Heart right ventricle (tissue), 16 donors: ENCODE results near the gene FIP1L1. TPM values are rescaled to one million over a fixed set of nuclear protein-coding genes. Genes with fewer than 3 reads are reported as not detected.

Source experiments
- ATAC-seq, 8 donors: fragments of 200-7000 bp; cut with Tn5 transposase; one replicate each; pipeline ENCODE4 v1.9.1; 2020; ENCODE audit warnings: mild to moderate bottlenecking in 8 of 8, moderate library complexity in 8 of 8, moderate number of reproducible peaks in 1 of 8
- DNase-seq, 2 donors: peaks; one replicate each; pipeline ENCODE4 v3.0.0-alpha.2; 2020
- H3K27ac ChIP-seq, 10 donors: fragments of 200-600 bp; sonication (generic) in 2 of 10; one replicate each; pipeline versions ENCODE4 v1.5.0 to v1.8.0; 2020 to 2022; ENCODE audit warnings: mild to moderate bottlenecking in 3 of 10
- H3K27me3 ChIP-seq, 7 donors: fragments of 200-600 bp; one replicate each; pipeline ENCODE4 v1.8.0; 2021 to 2022; ENCODE audit warnings: mild to moderate bottlenecking in 2 of 7
- H3K36me3 ChIP-seq, 9 donors: fragments of 200-600 bp; sonication (generic) in 1 of 9; one replicate each; pipeline versions ENCODE4 v1.5.0 to v1.8.0; 2020 to 2022; ENCODE audit warnings: mild to moderate bottlenecking in 2 of 9
- H3K4me1 ChIP-seq, 9 donors: fragments of 200-600 bp; sonication (generic) in 1 of 9; one replicate each; pipeline versions ENCODE4 v1.5.0 to v1.8.0; 2020 to 2022; ENCODE audit warnings: mild to moderate bottlenecking in 4 of 9
- H3K4me3 ChIP-seq, 10 donors: fragments of 200-600 bp; sonication (generic) in 2 of 10; one replicate each; pipeline versions ENCODE4 v1.5.0 to v1.8.0; 2020 to 2022; ENCODE audit warnings: mild to moderate bottlenecking in 7 of 10, moderate library complexity in 2 of 10
- H3K9me3 ChIP-seq, 11 donors: fragments of 200-600 bp in 10 of 11; sonication (generic) in 2 of 11; one replicate each; pipeline versions ENCODE4 v1.5.0 to v1.8.0; 2013 to 2022; ENCODE audit warnings: mild to moderate bottlenecking in 2 of 11, control low read depth in 1 of 11, moderate library complexity in 1 of 11
- WGBS, 2 donors: extraction: QIAGEN DNeasy Blood & Tissue Kit; methylation state at CpG; one replicate each; pipeline ENCODE4 v1.1.7; 2013; ENCODE audit warnings: inconsistent platforms in 1 of 2; 5-methylcytosine and 5-hydroxymethylcytosine counted together
- intact Hi-C, 10 donors: fragments of 100-400 bp; cut with DNase I; formaldehyde crosslinking; loops; one replicate each; pipeline versions ENCODE4 v1.11.1 to v1.14.2; 2022
- polyA plus RNA-seq, 2 donors: library from polyadenylated mRNA; stranded (reverse); fragments of 200-250 nt; gene quantifications; one replicate each; pipeline ENCODE4 v1.2.3, GENCODE V29; 2013
- total RNA-seq, 10 donors: library from RNA; stranded (reverse); fragmentation: NEBNext Ultra II Directional in 3 of 10; extraction: Animal tissue kit (Norgen Biotek cat#: 25700) in 3 of 10; gene quantifications; one replicate each; pipeline versions ENCODE4 v1.2.1 to v1.2.4, GENCODE V29; 2021 to 2023
- TF ChIP-seq, protein P1 (sequence below), 9 donors: fragments of 200-600 bp; sonication (generic) in 2 of 9; IDR thresholded peaks; one replicate each; pipeline versions ENCODE4 v1.5.0 to v1.8.0; 2021 to 2022; ENCODE audit warnings: antibody characterized with exemption in 9 of 9, mild to moderate bottlenecking in 5 of 9, moderate library complexity in 1 of 9
- donor health status: Arrhythmogenic right ventricular cardiomyopathy.
- donor health status: ischemic (EF 13 %, LVEDD 7.1; RV severe dilation, severe dysfunction).
- donor health status: healthy with polysubstance abuse.
- donor health status: DM: no; HTN: yes; CAD: no.
- donor health status: DM: no; HTN: no; CAD: no.
- donor health status: ischemic (EF 25% LVEDD 6.9; RV normal size, moderate dysfunction).
- donor health status: ischemic (EF 25% LVEDD 5.7; RV mildly dilated, moderate dysfunction).
- donor health status: healthy.
- donor health status: DM: yes; HTN: yes; CAD: no.
- donor health status: Ischemic cardiomyopathy.
- donor health status: ischemic (EF 35%, LVEDD 5.7; RV mildly dilated, moderate dysfunction).
- donor health status: nonischemic (EF 11% LVEDD 7.7; RV severe dilation, severe dysfunction).
- donor health status: DM: yes; HTN: yes; CAD: no.
- donor health status: PGD.
- donor health status: ischemic (EF 29% LVEDD 5.4; RV normal size, mild dysfunction).
- donor health status: nonischemic (EF 23%, LVEDD 6.1; RV moderate dilation, normal function).

Gene FIP1L1
- total and polyA plus RNA-seq, 12 donors = 26.9 to 47.0 (median 29.7) TPM

DNA sequence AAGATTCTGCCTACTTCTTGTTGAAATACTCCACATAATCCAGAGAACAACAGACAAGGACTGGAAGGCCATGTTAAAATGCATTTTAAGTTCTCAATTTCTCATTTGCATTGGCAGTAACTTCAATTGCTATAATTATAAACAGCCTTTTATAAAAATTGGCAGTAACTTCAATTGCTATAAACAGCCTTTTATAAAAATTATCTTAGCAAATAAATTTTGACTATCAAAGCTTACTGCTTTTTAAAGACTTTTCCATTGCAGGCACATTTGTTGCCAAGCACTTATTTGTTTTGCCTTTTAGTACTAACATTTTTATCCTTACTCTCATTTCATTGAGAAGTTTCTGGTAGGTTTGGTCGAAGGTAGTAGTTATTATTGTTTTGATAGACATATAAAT lies 29.4 kb upstream of the FIP1L1 start:
- ATAC-seq (no peak), DNase-seq (no peak)
- intact Hi-C loops = no loop called here
- H3K9me3 ChIP-seq = peaks cover 0 to 13% (median 0%) of the 10 kb centered on the region in 11 donors
- peaks cover 0 to 49% (median 3%) of the 10 kb centered on the region in 9 donors for H3K36me3 ChIP-seq
- no peaks in the 10 kb centered on the region for H3K27me3 ChIP-seq
- TF ChIP-seq, protein P1, sequence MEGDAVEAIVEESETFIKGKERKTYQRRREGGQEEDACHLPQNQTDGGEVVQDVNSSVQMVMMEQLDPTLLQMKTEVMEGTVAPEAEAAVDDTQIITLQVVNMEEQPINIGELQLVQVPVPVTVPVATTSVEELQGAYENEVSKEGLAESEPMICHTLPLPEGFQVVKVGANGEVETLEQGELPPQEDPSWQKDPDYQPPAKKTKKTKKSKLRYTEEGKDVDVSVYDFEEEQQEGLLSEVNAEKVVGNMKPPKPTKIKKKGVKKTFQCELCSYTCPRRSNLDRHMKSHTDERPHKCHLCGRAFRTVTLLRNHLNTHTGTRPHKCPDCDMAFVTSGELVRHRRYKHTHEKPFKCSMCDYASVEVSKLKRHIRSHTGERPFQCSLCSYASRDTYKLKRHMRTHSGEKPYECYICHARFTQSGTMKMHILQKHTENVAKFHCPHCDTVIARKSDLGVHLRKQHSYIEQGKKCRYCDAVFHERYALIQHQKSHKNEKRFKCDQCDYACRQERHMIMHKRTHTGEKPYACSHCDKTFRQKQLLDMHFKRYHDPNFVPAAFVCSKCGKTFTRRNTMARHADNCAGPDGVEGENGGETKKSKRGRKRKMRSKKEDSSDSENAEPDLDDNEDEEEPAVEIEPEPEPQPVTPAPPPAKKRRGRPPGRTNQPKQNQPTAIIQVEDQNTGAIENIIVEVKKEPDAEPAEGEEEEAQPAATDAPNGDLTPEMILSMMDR (IDR thresholded peaks at IDR 0.05) = no peak
- 83 to 91% methylated on average over 1 of the region's 1 CpG for WGBS, 2 donors
- no peak overlapping the region for H3K4me3 ChIP-seq
- peaks cover 0 to 22% (median 12%) of the 10 kb centered on the region in 9 donors for H3K4me1 ChIP-seq
- H3K27ac ChIP-seq = peak overlapping the region in 1 of 10 donors; percentile 3

GRCh38 chr4:53349091-53349491 lies 28.4 kb upstream of the FIP1L1 start:
- Histone ChIP-seq H3K4me3 (no peak overlapping the region), H3K4me1 (peaks cover 0 to 22% (median 12%) of the 10 kb centered on the region in 9 donors), H3K9me3 (peaks cover 0 to 13% (median 0%) of the 10 kb centered on the region in 11 donors), H3K27me3 (no peaks in the 10 kb centered on the region), H3K36me3 (peaks cover 0 to 53% (median 3%) of the 10 kb centered on the region in 9 donors), H3K27ac (no peak overlapping the region)
- ATAC-seq (no peak), DNase-seq (no peak)
- 78 to 84% methylated on average over 4 of the region's 4 CpGs for WGBS, 2 donors
- intact Hi-C loops = no loop called here
- TF ChIP-seq, protein P1 (IDR thresholded peaks at IDR 0.05) = no peak

- H3K36me3 ChIP-seq = peaks cover 0 to 40% (median 3%) of the 10 kb centered on the region in 9 donors
- TF ChIP-seq, protein P1 (IDR thresholded peaks at IDR 0.05) = no peak
- no peak overlapping the region for H3K27ac ChIP-seq
- no peaks in the 10 kb centered on the region for H3K9me3 ChIP-seq
- H3K4me3 ChIP-seq = no peak overlapping the region
- 97 to 98% methylated on average over 32 of the region's 32 CpGs for WGBS, 2 donors
- intact Hi-C loops = no loop called here
- DNase-seq = no peak
- no peaks in the 10 kb centered on the region for H3K27me3 ChIP-seq
- H3K4me1 ChIP-seq = no peaks in the 10 kb centered on the region
- ATAC-seq = peak in 1 of 8 donors; percentile 13
These were observed 23.3 kb upstream of the FIP1L1 start for GRCh38 chr4:53354012-53354722.

- Histone ChIP-seq H3K27ac (no peak overlapping the region), H3K4me3 (no peak overlapping the region), H3K4me1 (peaks cover 0 to under 1% (median 0%) of the 10 kb centered on the region in 9 donors), H3K9me3 (no peaks in the 10 kb centered on the region), H3K36me3 (peaks cover 0 to 25% (median 3%) of the 10 kb centered on the region in 9 donors), H3K27me3 (no peaks in the 10 kb centered on the region)
- TF ChIP-seq, protein P1 (IDR thresholded peaks at IDR 0.05) = no peak
- ATAC-seq (no peak), DNase-seq (no peak)
- intact Hi-C loops = no loop called here
These were observed 21.4 kb upstream of the FIP1L1 start for GRCh38 chr4:53355930-53356521.
